GOT3 (cell line): ENCODE results near the gene HGF.
A peak's percentile ranks its signal among the peaks of the same experiment; 100 is the strongest.
"Not testable (repeated sequence)": the region's sequence is repeated elsewhere in the genome, so short reads cannot be mapped to it uniquely, and the experiment has no call there.

Experiments used
- DNase-seq: peaks from one replicate; lab custom pipeline; 2025; ENCODE audit warnings: mixed read lengths; lab: John Stamatoyannopoulos, UW

Gene HGF

GRCh38 chr7:81769891-81770727 is at the start of gene HGF:
HGF (minus strand) TSS chr7:81770047; CDS start chr7:81769971, 76 bp downstream.
- peak; percentile 16 for DNase-seq

GRCh38 chr7:81816312-81816711 is 46.5 kb upstream of the HGF start:
- no peak for DNase-seq

GRCh38 chr7:81812866-81813476 is 43.1 kb upstream of the HGF start:
- not testable (repeated sequence) for DNase-seq

DNA sequence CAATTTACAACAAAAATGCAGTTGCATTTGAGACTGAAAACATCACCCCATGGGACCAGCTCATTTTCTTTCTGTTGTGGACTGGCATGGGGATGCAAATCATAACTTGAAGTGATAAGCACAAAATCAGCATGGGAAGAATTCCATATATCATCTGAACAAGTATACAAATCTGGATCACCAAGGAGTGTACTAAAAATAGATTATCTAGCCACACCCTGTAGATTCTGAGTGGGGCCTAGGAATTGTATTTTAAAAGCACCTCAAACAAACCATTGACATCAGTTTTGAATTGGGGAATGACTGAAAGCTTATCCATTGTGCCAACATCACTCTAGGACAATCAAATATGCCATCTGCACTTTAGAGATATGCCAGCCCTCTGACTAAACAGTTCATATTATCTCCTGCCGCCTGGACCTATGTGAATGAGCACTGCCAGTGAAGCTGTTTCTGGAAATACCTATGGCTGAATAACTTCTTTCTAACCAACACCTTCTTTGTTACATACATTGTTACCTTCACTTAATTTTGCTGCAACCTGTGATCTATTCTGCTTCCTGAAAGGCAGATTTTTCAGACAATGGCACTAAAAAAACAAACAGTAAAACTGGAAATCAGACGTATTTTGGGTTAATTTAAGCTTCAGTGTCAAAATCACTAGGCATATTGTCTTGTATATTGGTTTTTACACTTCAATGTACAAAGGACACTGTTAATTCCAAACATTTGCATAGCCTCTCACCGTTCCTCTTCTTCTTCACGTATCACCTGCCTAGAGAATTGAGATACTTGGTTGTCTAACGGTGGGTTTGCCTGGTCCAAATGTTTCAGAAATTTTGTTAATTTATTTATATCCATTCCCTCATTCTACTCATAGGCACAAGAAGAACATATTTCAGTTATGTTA is 42.4 kb upstream of the HGF start:
- no peak for DNase-seq

DNA sequence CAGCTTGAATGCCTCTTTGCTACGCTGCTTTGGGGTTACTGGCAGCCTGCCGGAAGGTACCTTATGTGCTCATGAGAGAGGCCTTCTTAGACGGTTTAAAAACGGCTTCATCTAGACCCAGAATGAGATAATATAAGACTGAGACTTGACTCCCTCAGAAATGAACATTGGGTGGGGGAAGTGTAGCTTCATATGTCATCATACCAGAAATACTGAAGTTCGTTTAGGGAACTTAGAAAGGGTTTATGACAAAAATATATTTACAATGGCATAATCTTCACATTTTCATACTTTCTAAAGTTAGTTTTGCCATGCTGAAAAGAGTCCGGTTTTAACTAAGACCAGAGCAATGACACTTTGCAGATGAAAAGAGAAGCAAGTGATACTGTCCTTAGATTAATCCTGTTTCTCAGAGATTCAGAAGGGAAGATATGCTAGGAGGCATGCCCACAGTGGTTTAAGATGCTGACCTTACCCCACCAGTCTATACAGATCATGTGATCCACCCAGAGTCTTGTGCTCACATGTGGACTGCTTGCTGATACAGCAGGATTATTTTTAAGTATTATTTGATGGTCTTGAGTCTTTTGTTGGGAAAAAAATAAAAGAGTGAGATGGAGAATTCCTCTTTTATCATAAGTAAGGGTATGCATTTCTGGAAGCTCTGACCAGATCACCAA is 40.8 kb upstream of the HGF start:
- no peak for DNase-seq

- DNase-seq: not testable (repeated sequence)
Observed at GRCh38 chr7:81808310-81808709, 38.5 kb upstream of the HGF start.

DNA sequence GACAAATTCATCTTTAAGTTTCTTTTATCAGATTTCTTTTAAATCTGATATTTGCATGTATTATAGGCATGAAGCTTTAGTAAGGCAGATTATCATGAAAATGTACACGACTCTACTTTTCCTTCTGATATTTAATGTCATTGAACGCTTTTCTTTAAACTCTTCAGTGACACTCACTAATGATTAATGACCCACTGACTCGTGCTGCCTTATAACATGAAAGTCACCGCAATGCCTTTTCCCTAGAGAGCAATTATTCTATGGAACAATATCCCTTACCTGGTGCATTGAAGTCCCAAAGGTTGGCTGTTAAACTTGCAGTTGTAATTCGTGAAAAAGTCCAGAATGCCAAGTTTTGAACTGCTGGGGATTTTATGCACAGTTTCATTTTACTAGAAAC is 33.4 kb upstream of the HGF start:
- no peak for DNase-seq

- no peak for DNase-seq
Observed at GRCh38 chr7:81802251-81802650, 32.4 kb upstream of the HGF start.

DNA sequence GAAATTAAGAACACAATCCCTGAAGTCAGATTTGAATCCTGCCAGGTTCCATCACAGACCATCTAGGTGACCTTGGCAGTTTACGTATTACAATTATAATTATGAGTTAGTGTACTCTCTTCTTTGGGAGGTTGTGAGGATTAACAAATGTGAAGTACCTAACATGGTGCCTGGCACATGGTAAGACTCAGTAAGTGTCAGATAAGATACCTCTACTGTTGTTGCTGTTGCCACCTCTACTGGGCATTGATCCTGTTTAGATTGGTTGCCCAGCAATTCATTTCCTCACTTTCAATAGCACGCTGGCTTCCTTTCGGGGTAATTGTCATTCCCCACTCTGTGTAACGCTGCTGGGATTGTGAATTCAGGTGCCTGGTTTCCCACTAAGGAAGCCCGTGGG is 31.7 kb upstream of the HGF start:
- DNase-seq: no peak

DNA sequence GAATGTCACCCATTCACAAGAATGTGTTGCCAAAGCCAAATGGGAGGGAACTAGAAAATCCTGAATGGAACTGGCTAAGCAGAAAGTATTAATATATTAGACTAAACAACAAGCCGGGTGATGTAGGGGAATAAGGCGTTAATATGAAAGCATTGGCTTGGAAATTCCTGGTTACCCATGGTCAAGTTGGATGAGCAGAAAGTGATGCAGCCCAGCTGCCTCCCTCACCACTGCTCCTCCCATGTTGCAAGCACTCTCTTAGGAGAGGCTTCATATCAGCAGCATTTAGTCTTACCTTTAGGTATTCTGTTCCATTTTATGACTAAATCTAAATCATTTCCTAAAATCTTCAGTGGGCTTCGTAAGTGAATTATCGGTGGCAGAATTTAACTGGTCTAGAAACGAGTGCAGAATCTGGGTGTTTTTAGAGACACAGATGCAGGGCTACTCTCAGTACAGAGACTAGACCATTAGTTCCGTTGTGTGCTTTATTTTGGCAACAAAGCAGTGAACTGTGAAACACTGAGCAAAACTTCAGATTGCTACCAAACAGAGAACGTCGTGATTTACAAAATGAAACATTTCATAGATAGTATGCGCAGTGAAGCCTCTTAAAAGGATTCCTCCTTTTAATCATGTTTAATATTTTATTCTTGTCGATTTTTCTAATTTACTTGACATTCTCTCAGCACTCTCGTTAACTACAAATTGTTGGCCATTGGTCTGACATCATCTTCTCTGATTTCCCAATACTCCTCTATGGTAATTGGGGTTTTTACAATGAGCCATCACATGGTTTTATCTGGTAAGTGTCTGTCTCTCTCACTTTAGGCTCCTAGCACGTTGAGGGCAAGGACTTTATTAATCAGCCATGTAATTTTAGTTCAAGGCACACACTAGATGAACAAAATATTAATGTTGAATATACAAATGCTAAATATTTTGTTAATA is 22.0 kb upstream of the HGF start:
- DNase-seq: no peak

DNA sequence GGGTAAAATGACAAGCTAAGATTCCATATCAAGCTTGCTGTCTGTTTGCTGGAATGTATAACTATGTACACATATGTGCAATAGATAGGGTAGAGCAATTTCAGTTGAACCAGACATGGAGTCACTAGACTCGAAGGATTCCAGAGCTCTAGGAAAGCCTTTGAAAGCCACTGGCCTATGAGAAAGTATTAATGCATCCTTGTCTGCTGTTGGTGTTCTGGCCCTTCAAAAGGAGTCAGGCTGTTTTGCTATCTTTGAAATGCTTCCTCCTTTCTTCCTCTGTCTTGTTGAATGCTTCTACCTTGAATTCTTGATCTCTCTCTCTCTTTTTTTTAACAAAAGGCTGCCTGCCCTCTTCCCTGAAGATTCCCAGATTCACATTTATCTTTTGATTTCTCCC is 20.8 kb upstream of the HGF start:
- no peak for DNase-seq

DNA sequence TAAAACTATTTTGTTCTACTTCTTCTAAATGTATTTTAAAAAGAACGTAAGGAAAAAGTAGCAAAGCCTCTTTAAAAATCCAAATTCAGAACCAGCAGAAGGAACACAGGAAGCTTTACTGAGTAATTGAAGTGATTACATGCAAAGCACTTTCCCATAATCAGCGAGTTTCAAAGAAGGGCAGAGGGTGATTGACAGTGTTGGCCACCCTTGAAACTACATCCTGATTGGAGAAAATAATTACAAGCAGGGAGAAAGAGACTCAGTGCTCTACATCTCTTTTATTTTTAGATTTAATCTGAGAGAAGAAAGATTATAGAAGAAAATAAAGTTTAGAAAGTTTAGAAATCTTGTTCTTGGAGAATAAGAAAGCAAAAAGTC is 20.3 kb upstream of the HGF start:
- DNase-seq: no peak

- DNase-seq: no peak
Observed at GRCh38 chr7:81789406-81790119, 19.7 kb upstream of the HGF start.

GRCh38 chr7:81788246-81788645 is 18.4 kb upstream of the HGF start:
- no peak for DNase-seq

DNA sequence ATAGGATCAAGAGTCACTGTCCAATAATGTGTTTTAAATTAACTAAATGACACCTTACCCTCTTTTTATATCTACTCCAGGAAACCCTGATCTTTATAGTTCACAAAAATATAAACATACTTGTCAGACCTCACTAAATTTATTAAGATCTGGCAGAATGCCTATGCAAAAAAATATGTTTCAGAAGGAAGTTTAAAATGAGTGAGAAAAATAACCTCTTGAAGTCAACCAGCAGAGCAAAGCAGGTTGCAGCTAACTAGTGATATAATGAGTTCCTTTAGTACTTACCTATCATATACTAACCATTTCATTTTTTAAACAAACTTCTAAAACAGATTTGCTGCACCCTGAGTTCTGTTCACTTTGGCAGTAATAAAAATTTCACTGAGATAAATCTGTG is 14.0 kb upstream of the HGF start:
- no peak for DNase-seq

GRCh38 chr7:81780914-81781693 is 11.3 kb upstream of the HGF start:
- DNase-seq: no peak

DNA sequence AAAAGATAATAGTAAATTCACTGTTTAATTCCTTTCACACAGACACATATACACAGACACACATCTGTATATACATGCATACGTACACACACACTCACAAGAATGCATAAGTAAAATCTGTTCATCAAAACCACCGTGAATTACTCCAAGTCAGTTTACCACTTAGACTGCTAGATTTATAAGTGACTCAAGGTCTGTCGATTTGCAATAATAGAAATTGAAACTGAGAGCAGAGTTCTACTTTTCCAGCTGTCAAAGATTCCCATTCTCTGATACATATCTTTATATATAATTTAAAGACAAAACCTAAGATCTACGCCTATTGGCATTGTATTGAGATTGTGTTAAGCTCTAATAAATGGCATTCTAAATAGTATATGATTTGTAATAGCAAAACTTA is 9.9 kb upstream of the HGF start:
- DNase-seq: no peak

DNA sequence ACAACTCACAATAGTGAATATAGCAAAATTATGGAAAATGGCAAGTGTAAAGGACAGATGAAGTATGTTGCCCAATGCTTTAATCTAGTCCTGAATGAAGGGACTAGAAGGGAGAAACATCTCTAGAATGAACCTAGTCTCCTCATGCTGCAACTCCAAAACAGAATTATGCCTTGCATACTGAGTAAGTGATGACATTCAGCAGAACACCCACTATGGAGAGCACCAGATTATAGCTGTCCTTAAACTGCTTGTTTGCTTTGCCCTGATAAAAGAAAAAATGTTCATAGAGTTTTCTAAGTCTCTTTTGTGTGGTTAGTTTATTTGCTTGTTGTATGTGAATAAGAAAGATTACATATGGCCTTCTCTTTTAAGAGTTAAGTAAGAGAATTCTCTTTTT is 7.8 kb upstream of the HGF start:
- DNase-seq: no peak

GRCh38 chr7:81776948-81777630 is 7.2 kb upstream of the HGF start:
- no peak for DNase-seq
